NT2/D1 (cell line): ENCODE results near the gene CTSD.

Experiments
- YY1 ChIP-seq: IDR thresholded peaks from 2 replicates; pipeline ENCODE4 v1.6.1; 2011; ENCODE audit not compliant: insufficient read length, insufficient read depth
- ZNF274 ChIP-seq: IDR thresholded peaks from 2 replicates; pipeline ENCODE4 v1.6.1; 2011; ENCODE audit warnings: mild to moderate bottlenecking, low read depth, low read length

DNA sequence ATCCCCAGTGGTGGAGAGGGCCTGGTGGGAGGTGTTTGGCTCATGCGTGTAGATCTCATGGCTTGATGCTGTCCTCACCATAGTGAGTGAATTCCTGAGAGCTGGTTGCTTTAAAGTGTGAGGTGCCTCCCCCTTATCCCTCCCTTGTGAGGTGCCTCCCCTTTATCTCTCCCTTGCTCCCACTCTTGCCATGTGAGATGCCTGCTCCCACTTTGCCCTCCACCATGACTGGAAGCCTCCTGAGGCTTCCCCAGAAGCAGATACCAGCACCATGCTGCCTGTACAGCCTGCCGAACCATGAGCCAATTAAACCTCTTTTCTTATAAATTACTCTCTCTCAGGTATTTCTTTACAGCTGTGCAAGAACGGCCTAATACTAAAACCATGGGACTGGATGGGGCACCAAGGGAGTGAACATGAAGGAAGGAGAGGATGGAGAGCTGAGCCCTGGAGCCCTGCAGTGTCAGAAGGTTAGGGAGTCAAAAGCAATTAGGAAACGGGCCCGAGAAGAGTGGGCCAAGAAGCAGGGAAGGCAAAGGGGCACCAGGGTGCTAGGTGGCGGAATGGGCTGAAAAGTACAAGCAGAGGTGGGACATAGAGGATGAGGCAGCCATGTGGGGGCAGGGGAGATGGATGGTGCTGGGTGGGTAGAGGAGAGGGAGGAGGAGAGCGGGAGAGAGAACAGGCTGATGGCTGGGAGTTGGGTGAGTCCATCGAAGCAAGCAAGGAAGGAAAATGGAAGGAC, 22.8 kb downstream of the CTSD start:
- TF ChIP-seq ZNF274, result no peak
- TF ChIP-seq YY1, result no peak
